Measurements from ENCODE around the gene TANGO6.

The TANGO6 gene

GRCh38 chr16:68869492-68870088 is 26.3 kb downstream of the TANGO6 start:
- DNase-seq (ENCODE audit: insufficient read length) (no peak), FAIRE-seq (no peak)
- TF ChIP-seq POLR2AphosphoS5 (IDR thresholded peaks at IDR 0.05; ENCODE audit: low read depth, low read length) (no peak), POLR2A (IDR thresholded peaks at IDR 0.05; ENCODE audit: low read depth, low read length) (no peak), TAF1 (IDR thresholded peaks at IDR 0.05; ENCODE audit: borderline replicate concordance, low read depth, low read length) (no peak)

- no peak for FAIRE-seq
These were observed 30.5 kb downstream of the TANGO6 start for GRCh38 chr16:68873635-68874471.

DNA sequence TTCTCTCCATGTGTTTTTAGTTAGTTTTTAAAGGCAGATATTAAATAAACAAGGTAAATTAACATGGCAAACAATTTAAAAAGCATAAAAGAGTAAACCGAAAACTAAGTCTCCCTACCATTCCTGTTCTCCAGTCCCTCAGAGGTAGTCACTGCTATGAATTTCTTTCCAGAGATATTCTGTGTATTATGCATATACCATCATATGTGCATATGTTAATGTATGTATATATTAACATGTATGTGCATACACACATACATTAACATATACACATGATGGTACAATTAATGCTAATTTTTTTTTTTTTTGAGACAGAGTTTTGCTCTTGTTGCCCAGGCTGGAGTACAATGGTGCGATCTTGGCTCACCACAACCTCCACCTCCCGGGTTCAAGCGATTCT is 32.5 kb downstream of the TANGO6 start:
- no peak for DNase-seq (ENCODE audit: insufficient read length)
- FAIRE-seq, result no peak
- TF ChIP-seq POLR2A (IDR thresholded peaks at IDR 0.05; ENCODE audit: low read depth, low read length), result no peak
- TF ChIP-seq TAF1 (IDR thresholded peaks at IDR 0.05; ENCODE audit: borderline replicate concordance, low read depth, low read length), result no peak
- TF ChIP-seq POLR2AphosphoS5 (IDR thresholded peaks at IDR 0.05; ENCODE audit: low read depth, low read length), result no peak

More at GRCh38 chr16:68873635-68874471, 30.5 kb downstream of the TANGO6 start:
- DNase-seq (ENCODE audit: insufficient read length), result no peak
- TF ChIP-seq POLR2A (IDR thresholded peaks at IDR 0.05; ENCODE audit: low read depth, low read length) (no peak), TAF1 (IDR thresholded peaks at IDR 0.05; ENCODE audit: borderline replicate concordance, low read depth, low read length) (no peak), POLR2AphosphoS5 (IDR thresholded peaks at IDR 0.05; ENCODE audit: low read depth, low read length) (no peak)

- FAIRE-seq, result no peak
- DNase-seq (ENCODE audit: insufficient read length), result no peak
- no peak for TF ChIP-seq POLR2AphosphoS5 (IDR thresholded peaks at IDR 0.05; ENCODE audit: low read depth, low read length)
- no peak for TF ChIP-seq TAF1 (IDR thresholded peaks at IDR 0.05; ENCODE audit: borderline replicate concordance, low read depth, low read length)
- TF ChIP-seq POLR2A (IDR thresholded peaks at IDR 0.05; ENCODE audit: low read depth, low read length), result no peak
These were observed 40.4 kb downstream of the TANGO6 start for GRCh38 chr16:68883685-68884084.

GRCh38 chr16:68884401-68884800 is 41.1 kb downstream of the TANGO6 start:
- TF ChIP-seq POLR2AphosphoS5 (IDR thresholded peaks at IDR 0.05; ENCODE audit: low read depth, low read length) (no peak), TAF1 (IDR thresholded peaks at IDR 0.05; ENCODE audit: borderline replicate concordance, low read depth, low read length) (no peak), POLR2A (IDR thresholded peaks at IDR 0.05; ENCODE audit: low read depth, low read length) (no peak)
- FAIRE-seq, result no peak

GRCh38 chr16:68884861-68885720 is 41.8 kb downstream of the TANGO6 start:
- DNase-seq (ENCODE audit: insufficient read length) (no peak), FAIRE-seq (no peak)
- no peak for TF ChIP-seq TAF1 (IDR thresholded peaks at IDR 0.05; ENCODE audit: borderline replicate concordance, low read depth, low read length)
- TF ChIP-seq POLR2AphosphoS5 (IDR thresholded peaks at IDR 0.05; ENCODE audit: low read depth, low read length), result no peak
- TF ChIP-seq POLR2A (IDR thresholded peaks at IDR 0.05; ENCODE audit: low read depth, low read length), result no peak

More at GRCh38 chr16:68884401-68884800, 41.1 kb downstream of the TANGO6 start:
- DNase-seq (ENCODE audit: insufficient read length), result no peak

DNA sequence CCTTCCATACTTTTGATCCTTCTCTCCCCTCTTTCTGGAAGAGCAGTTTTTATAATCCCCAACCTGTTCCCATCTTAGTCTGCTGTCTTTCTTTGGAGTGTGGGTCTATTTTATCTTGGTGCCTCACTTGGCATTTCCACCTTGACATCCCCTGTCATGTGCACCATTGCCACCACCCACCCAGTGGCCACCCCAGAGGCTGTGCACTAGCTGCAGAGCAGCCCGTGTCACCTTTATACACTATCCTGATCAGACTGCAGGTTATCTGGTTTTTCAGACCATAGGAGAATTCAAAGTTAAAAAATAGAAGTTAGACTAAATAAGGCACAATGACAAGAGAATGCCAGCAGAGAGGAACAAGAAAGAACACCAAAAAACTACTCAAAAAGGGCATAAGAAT is 43.8 kb downstream of the TANGO6 start:
- no peak for FAIRE-seq
- no peak for DNase-seq (ENCODE audit: insufficient read length)
- TF ChIP-seq TAF1 (IDR thresholded peaks at IDR 0.05; ENCODE audit: borderline replicate concordance, low read depth, low read length) (no peak), POLR2A (IDR thresholded peaks at IDR 0.05; ENCODE audit: low read depth, low read length) (no peak)

- TF ChIP-seq POLR2A (IDR thresholded peaks at IDR 0.05; ENCODE audit: low read depth, low read length) (no peak), TAF1 (IDR thresholded peaks at IDR 0.05; ENCODE audit: borderline replicate concordance, low read depth, low read length) (no peak)
- DNase-seq (ENCODE audit: insufficient read length) (no peak), FAIRE-seq (no peak)
These were observed 46.3 kb downstream of the TANGO6 start for GRCh38 chr16:68889508-68890150.

DNA sequence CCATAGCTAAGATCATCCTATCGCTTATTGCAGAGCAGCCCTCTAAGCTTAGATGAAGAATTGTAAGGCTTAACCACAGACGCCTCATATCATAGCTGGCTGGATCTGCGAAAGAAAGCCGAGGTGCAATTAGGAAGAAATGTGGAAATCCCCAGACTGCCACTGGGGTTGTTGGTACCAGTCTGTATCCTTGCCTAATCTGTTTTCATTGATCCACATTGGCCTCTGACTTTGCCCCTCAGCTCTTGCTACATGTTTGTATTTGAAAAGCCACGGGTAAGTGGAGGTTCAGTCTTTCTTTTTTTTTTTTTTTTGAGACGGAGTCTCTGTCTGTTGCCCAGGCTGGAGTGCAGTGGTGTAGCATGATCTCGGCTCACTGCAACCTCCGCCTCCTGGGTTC is 48.9 kb downstream of the TANGO6 start:
- TF ChIP-seq POLR2AphosphoS5 (IDR thresholded peaks at IDR 0.05; ENCODE audit: low read depth, low read length) (no peak), POLR2A (IDR thresholded peaks at IDR 0.05; ENCODE audit: low read depth, low read length) (no peak), TAF1 (IDR thresholded peaks at IDR 0.05; ENCODE audit: borderline replicate concordance, low read depth, low read length) (no peak)
- DNase-seq (ENCODE audit: insufficient read length) (no peak), FAIRE-seq (no peak)

DNA sequence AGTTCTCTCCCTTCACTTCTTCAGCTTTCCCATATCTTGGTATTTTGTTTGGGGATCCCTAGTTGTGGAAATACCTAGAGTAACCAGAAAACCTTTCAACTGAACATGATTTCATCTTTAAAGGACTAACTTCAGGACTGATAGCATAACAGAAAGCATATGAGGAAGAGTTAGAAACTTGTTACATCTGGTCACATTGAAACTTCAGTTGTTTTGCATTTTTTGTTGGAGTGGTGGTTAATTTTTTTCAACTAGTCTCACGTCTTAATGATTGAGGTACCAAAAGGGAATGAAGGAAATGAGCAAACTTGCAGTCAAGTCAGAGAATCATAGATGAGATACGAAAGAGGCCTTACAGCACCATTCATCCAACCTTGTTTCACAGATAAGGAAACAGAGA is 49.6 kb downstream of the TANGO6 start:
- TF ChIP-seq TAF1 (IDR thresholded peaks at IDR 0.05; ENCODE audit: borderline replicate concordance, low read depth, low read length) (no peak), POLR2A (IDR thresholded peaks at IDR 0.05; ENCODE audit: low read depth, low read length) (no peak), POLR2AphosphoS5 (IDR thresholded peaks at IDR 0.05; ENCODE audit: low read depth, low read length) (no peak)
- FAIRE-seq (no peak), DNase-seq (ENCODE audit: insufficient read length) (no peak)

Measured in GM12892 (cell line).